Neural crest cell (in vitro differentiated cells): ENCODE data around the gene UBASH3B. TPM values are rescaled to one million over a fixed set of nuclear protein-coding genes. Genes with fewer than 3 reads are reported as not detected.
A peak's percentile ranks its signal among the peaks of the same experiment; 100 is the strongest.
"Not testable (repeated sequence)": the region's sequence is repeated elsewhere in the genome, so short reads cannot be mapped to it uniquely, and the experiment has no call there.

Experiments
- DNase-seq: peaks from one replicate; pipeline ENCODE4 v3.0.0; 2021; ENCODE audit warnings: low read depth, mixed read lengths, low spot score
- H3K27ac Mint-ChIP-seq: one replicate; pipeline ENCODE4 v1.8.0; 2021; ENCODE audit warnings: mild to moderate bottlenecking, mixed read lengths; ENCODE audit not compliant: unreplicated experiment
- H3K27me3 Mint-ChIP-seq: 2 replicates; pipeline ENCODE4 v1.8.0; 2021; ENCODE audit warnings: low read depth, mild to moderate bottlenecking, mixed read lengths
- H3K36me3 Mint-ChIP-seq: 2 replicates; pipeline ENCODE4 v1.8.0; 2021; ENCODE audit warnings: low read depth, mild to moderate bottlenecking, mixed read lengths
- H3K4me1 Mint-ChIP-seq: 2 replicates; pipeline ENCODE4 v1.8.0; 2021; ENCODE audit warnings: mixed read lengths
- H3K4me3 Mint-ChIP-seq: one replicate; pipeline ENCODE4 v1.8.0; 2021; ENCODE audit warnings: mild to moderate bottlenecking, mixed read lengths
- H3K9me3 Mint-ChIP-seq: 2 replicates; pipeline ENCODE4 v1.8.0; 2021; ENCODE audit warnings: mixed read lengths
- long read RNA-seq: library from polyadenylated mRNA; unstranded; transcript quantifications from one replicate; pipeline ENCODE4 v2.0.0, GENCODE V29; 2020
- total RNA-seq: library from RNA; stranded (reverse); gene quantifications from 2 replicates; pipeline ENCODE4 v1.2.1, GENCODE V29; 2021
- TF ChIP-seq, protein P1 (sequence below): fragments of 200-600 bp; sonication (generic); conservative IDR thresholded peaks from 2 replicates; pipeline ENCODE4 v1.5.0; 2021; ENCODE audit warnings: antibody characterized with exemption, mild to moderate bottlenecking

The UBASH3B gene, protein sequence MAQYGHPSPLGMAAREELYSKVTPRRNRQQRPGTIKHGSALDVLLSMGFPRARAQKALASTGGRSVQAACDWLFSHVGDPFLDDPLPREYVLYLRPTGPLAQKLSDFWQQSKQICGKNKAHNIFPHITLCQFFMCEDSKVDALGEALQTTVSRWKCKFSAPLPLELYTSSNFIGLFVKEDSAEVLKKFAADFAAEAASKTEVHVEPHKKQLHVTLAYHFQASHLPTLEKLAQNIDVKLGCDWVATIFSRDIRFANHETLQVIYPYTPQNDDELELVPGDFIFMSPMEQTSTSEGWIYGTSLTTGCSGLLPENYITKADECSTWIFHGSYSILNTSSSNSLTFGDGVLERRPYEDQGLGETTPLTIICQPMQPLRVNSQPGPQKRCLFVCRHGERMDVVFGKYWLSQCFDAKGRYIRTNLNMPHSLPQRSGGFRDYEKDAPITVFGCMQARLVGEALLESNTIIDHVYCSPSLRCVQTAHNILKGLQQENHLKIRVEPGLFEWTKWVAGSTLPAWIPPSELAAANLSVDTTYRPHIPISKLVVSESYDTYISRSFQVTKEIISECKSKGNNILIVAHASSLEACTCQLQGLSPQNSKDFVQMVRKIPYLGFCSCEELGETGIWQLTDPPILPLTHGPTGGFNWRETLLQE
- 6.6 and 6.8 TPM in 2 replicates for total RNA-seq
- long read RNA-seq, full-length matches to known transcripts, result 1 of 3 reads
- long read RNA-seq, partial matches to known transcripts, result 0 of 3 reads
- long read RNA-seq, other reads (novel, unspliced or antisense), result 2 of 3 reads

DNA sequence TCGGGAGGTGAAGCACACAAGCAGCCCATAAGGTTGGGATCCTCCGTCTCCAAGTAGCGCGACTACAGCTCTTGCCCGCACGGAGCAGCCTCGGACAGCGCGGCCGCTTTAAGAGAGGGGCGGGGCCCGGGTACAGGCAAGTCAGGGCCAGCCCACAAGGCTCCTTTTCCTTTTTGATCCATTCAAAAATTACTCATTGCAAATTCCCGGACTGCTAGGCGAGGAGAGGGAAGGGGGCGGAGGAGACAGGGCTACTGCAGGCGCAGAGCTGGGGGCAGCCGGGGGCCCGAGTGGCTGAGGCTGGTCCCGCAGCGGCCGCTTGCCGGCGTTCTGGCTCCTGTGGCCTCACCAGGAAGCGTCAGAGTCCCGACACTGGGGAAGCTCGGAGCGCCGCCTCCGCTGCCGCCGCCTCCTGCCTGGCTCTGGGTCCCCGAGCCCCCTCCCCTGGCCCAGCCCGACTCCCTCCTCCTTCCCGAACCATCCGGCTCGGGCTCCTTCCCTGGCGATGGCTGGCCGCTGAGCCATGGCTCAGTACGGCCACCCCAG is at the start of gene UBASH3B:
Gene UBASH3B, plus strand, starts transcription at position 196 of the 546 bp plus-strand sequence. Its CDS starts 328 bp downstream, at position 524.
- H3K27ac Mint-ChIP-seq, result peak within 1 kb of the TSS; percentile 84

DNA sequence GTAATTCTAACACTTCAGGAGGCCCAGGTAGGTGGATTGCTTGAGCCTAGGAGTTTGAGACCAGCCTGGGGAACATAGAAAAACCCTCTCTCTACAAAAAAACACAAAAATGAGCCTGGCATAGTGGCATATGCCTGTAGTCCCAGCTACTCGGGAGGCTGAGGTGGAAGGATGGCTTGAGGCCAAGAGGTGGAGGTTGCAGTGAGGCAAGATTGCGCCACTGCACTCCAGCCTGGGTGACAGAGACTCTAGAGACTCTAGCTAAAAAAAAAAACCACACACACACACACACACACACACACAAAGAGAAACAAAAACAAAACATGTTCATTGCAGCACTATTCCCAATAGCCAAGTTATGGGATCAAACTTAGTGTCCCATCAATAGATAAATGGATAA is 48.4 kb upstream of the UBASH3B start:
- not testable (repeated sequence) for H3K4me3 Mint-ChIP-seq, H3K36me3 Mint-ChIP-seq

More for the DNA sequence above, at the start of gene UBASH3B:
- peaks cover 3% of the 10 kb centered on the region for H3K9me3 Mint-ChIP-seq
- peak; percentile 67 for DNase-seq
- H3K4me3 Mint-ChIP-seq, result peak within 1 kb of the TSS; percentile 97
- TF ChIP-seq, protein P1, sequence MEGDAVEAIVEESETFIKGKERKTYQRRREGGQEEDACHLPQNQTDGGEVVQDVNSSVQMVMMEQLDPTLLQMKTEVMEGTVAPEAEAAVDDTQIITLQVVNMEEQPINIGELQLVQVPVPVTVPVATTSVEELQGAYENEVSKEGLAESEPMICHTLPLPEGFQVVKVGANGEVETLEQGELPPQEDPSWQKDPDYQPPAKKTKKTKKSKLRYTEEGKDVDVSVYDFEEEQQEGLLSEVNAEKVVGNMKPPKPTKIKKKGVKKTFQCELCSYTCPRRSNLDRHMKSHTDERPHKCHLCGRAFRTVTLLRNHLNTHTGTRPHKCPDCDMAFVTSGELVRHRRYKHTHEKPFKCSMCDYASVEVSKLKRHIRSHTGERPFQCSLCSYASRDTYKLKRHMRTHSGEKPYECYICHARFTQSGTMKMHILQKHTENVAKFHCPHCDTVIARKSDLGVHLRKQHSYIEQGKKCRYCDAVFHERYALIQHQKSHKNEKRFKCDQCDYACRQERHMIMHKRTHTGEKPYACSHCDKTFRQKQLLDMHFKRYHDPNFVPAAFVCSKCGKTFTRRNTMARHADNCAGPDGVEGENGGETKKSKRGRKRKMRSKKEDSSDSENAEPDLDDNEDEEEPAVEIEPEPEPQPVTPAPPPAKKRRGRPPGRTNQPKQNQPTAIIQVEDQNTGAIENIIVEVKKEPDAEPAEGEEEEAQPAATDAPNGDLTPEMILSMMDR, result no peak
- H3K36me3 Mint-ChIP-seq, result no peaks in the 10 kb centered on the region
- H3K27me3 Mint-ChIP-seq, result peaks cover 21% of the 10 kb centered on the region
- H3K4me1 Mint-ChIP-seq, result peaks cover 40% of the 10 kb centered on the region

DNA sequence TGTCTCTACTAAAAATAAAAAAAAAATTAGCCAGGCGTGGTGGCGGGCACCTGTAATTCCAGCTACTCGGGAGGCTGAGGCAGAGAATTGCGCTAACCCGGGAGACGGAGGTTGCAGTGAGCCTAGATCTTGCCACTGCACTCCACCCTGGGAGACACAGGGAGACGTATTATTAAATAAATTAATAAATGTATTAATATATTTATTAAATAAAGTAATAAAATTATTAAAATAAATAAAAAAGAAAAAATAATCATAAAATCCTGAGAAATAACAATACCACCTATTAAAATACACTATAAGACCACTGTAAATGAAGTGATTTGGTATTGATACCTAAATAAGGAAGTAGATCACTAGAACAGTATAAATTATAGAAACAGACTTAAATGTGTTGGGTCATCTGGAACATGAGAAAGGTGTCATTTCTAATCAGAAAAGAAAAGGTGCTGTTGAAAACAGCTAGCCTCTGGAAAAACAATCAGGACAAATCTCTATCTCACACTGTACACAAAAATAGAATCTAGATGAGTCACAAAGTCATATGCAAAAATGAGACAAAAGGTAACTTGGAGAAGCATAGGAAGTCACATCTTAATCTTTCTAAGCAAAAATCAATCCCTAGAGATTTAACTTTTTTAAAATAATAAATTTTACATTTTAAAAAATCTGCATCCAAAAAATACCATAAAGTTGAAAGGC is 43.2 kb upstream of the UBASH3B start:
- Mint-ChIP-seq H3K27ac (no peak overlapping the region), H3K27me3 (no peaks in the 10 kb centered on the region), H3K4me1 (no peaks in the 10 kb centered on the region), H3K4me3 (no peak overlapping the region), H3K9me3 (no peaks in the 10 kb centered on the region), H3K36me3 (no peaks in the 10 kb centered on the region)
- DNase-seq, result no peak
- TF ChIP-seq, protein P1, result no peak

More for the DNA sequence above, 48.4 kb upstream of the UBASH3B start:
- not testable (repeated sequence) for H3K27me3 Mint-ChIP-seq, H3K4me1 Mint-ChIP-seq, H3K27ac Mint-ChIP-seq, H3K9me3 Mint-ChIP-seq, DNase-seq

DNA sequence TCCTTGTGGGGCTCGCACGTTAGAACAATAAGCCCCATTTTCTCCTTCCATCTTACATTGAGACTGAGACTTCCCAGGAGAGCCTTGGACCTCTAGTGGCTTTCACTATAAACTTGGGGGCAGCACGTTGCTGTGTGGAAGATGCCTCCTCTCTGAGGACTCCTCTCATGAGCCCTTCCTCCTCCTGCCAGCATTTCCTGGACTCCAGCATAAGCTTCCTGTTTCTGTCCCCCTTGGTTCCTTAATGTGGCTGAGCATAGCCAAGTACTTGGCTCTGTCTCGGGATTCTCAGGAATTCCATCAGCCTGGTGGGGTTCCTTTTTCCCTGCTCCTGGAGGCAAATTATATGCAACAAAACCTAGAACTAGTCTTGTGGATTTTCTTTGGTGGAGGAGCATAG is 38.8 kb upstream of the UBASH3B start:
- Mint-ChIP-seq H3K4me3 (no peak overlapping the region), H3K27me3 (no peaks in the 10 kb centered on the region), H3K36me3 (no peaks in the 10 kb centered on the region), H3K4me1 (no peaks in the 10 kb centered on the region), H3K27ac (no peak overlapping the region), H3K9me3 (peaks cover 7% of the 10 kb centered on the region)
- TF ChIP-seq, protein P1, result no peak
- DNase-seq, result no peak

DNA sequence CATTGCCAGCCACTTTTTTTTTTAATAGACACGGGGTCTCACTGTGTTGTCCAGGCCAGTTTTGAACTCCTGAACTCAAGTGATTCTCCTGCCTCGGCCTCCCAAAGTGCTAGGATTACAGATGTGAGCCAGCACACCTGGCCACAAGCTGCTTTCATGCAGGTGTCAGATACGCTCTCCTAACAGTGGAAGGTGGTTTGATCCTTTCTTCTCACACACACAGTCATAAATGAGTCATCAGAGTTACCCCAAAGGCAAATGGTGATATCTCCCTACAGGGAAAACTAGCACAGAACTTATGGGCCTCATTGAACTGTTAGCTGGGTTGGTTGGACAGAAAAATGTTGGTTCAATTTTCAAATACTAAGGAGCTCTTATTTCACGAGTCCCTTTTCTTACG is 38.2 kb upstream of the UBASH3B start:
- Mint-ChIP-seq H3K9me3 (peaks cover 7% of the 10 kb centered on the region), H3K4me3 (no peak overlapping the region), H3K4me1 (no peaks in the 10 kb centered on the region), H3K36me3 (no peaks in the 10 kb centered on the region), H3K27me3 (no peaks in the 10 kb centered on the region), H3K27ac (no peak overlapping the region)
- TF ChIP-seq, protein P1, result no peak
- DNase-seq, result no peak
